AG04450 (cell line): ENCODE data around the gene MTHFD2. TPM values are rescaled to one million over a fixed set of nuclear protein-coding genes. Genes with fewer than 3 reads are reported as not detected.

Experiments
- CTCF ChIA-PET: fragments of 300-600, 350-600 bp; formaldehyde crosslinking; extraction: SDS; loops from one replicate; lab custom pipeline; 2022; ENCODE audit warnings: antibody characterized with exemption, inconsistent platforms; lab: Charles Lee
- POLR2A ChIA-PET: fragments of 350-600 bp; formaldehyde crosslinking; extraction: SDS; loops from one replicate; lab custom pipeline; 2021; ENCODE audit warnings: antibody characterized with exemption, inconsistent platforms; lab: Yijun Ruan, JAX
- DNase-seq: peaks from one replicate; pipeline ENCODE4 v3.0.0-alpha.2; 2011; ENCODE audit warnings: low read depth, low spot score
- H3K27ac ChIP-seq: one replicate; pipeline ENCODE4 v1.5.1; 2012; ENCODE audit warnings: low read depth, low read length, control low read depth
- H3K27me3 ChIP-seq: one replicate; pipeline ENCODE4 v1.6.0; 2012; ENCODE audit warnings: low read length; ENCODE audit not compliant: control insufficient read depth, insufficient read depth
- H3K4me3 ChIP-seq: 2 replicates; pipeline ENCODE4 v1.5.1; 2011; ENCODE audit warnings: mild to moderate bottlenecking, low read depth, low read length, control low read depth
- H3K9me3 ChIP-seq: 2 replicates; pipeline ENCODE4 v1.5.1; 2012; ENCODE audit warnings: low read length; ENCODE audit not compliant: control insufficient read depth, insufficient read depth
- CTCF ChIP-seq: IDR thresholded peaks from 2 replicates; pipeline ENCODE4 v1.5.1; 2011; ENCODE audit warnings: low read depth, low read length, control low read depth, inconsistent platforms
- polyA plus RNA-seq: library from polyadenylated mRNA; depleted of rRNA; stranded (reverse); fragments of >200 nt; gene quantifications from 2 replicates; pipeline ENCODE4 v1.2.3, GENCODE V29; 2011

MTHFD2 gene
- polyA plus RNA-seq, 1 experiment: 299 TPM

- POLR2A ChIA-PET: no interaction called here
- DNase-seq: no peak
- Histone ChIP-seq H3K27ac (no peak overlapping the region), H3K4me3 (no peak overlapping the region), H3K9me3 (no peaks in the 10 kb centered on the region), H3K27me3 (peaks cover 24% of the 10 kb centered on the region)
- CTCF ChIA-PET: interaction anchor here (0.5 kb wide), 1 partner anchor 198 kb away, joined by 4 read pairs; no protein-coding TSS in a partner anchor
- TF ChIP-seq CTCF: no peak
Measured at GRCh38 chr2:74253971-74254310, 55.5 kb downstream of the MTHFD2 start.

- ChIA-PET POLR2A (no interaction called here), CTCF (no interaction called here)
- Histone ChIP-seq H3K4me3 (no peak overlapping the region), H3K27ac (no peak overlapping the region), H3K9me3 (no peaks in the 10 kb centered on the region), H3K27me3 (peaks cover 33% of the 10 kb centered on the region)
- DNase-seq: no peak
- no peak for TF ChIP-seq CTCF
Measured at GRCh38 chr2:74255660-74256213, 57.3 kb downstream of the MTHFD2 start.

GRCh38 chr2:74259191-74259590 is 60.8 kb downstream of the MTHFD2 start:
- ChIA-PET CTCF (interaction anchor here (1.1 kb wide), 1 partner anchor 9 kb away, joined by 5 read pairs; no protein-coding TSS in a partner anchor), POLR2A (no interaction called here)
- DNase-seq: no peak

GRCh38 chr2:74259733-74260132 is 61.3 kb downstream of the MTHFD2 start:
- Histone ChIP-seq H3K4me3 (no peak overlapping the region), H3K27me3 (peaks cover 28% of the 10 kb centered on the region), H3K27ac (no peak overlapping the region), H3K9me3 (no peaks in the 10 kb centered on the region)
- DNase-seq: no peak
- ChIA-PET CTCF (interaction anchor here (0.6 to 0.9 kb wide), 2 partner anchors 10 to 75 kb away, joined by 3 to 5 read pairs; no protein-coding TSS in a partner anchor), POLR2A (no interaction called here)
- no peak for TF ChIP-seq CTCF

More at GRCh38 chr2:74259191-74259590, 60.8 kb downstream of the MTHFD2 start:
- H3K4me3 ChIP-seq: no peak overlapping the region
- no peak for TF ChIP-seq CTCF
- no peak overlapping the region for H3K27ac ChIP-seq
- no peaks in the 10 kb centered on the region for H3K9me3 ChIP-seq
- H3K27me3 ChIP-seq: peaks cover 28% of the 10 kb centered on the region

GRCh38 chr2:74260495-74260894 is 62.1 kb downstream of the MTHFD2 start:
- CTCF ChIA-PET: interaction anchor here (0.6 to 0.9 kb wide), 2 partner anchors 11 to 74 kb away, joined by 3 to 5 read pairs; no protein-coding TSS in a partner anchor
- no peak overlapping the region for H3K4me3 ChIP-seq
- POLR2A ChIA-PET: no interaction called here
- H3K27me3 ChIP-seq: peaks cover 27% of the 10 kb centered on the region
- no peak overlapping the region for H3K27ac ChIP-seq
- TF ChIP-seq CTCF: no peak
- no peaks in the 10 kb centered on the region for H3K9me3 ChIP-seq
- no peak for DNase-seq
